HepG2 (cell line): ENCODE data around the gene URI1.

Source experiments
- ZBTB7A ChIP-seq: sonication (generic); formaldehyde crosslinking; IDR thresholded peaks from 2 replicates; pipeline ENCODE4 v1.8.0; 2022; ENCODE audit warnings: mild to moderate bottlenecking, missing genetic modification reagents
- ZNF30 ChIP-seq: sonication (generic); formaldehyde crosslinking; IDR thresholded peaks from 2 replicates; pipeline ENCODE4 v1.5.0; 2020; ENCODE audit warnings: mild to moderate bottlenecking, missing genetic modification reagents
- ZNF564 ChIP-seq: sonication (generic); formaldehyde crosslinking; IDR thresholded peaks from 2 replicates; pipeline ENCODE4 v1.8.1; 2023; ENCODE audit warnings: mild to moderate bottlenecking, missing genetic modification reagents
- TF ChIP-seq, protein P1 (sequence below): sonication (generic); formaldehyde crosslinking; IDR thresholded peaks from 2 replicates; pipeline ENCODE4 v1.4.0; 2020; ENCODE audit warnings: missing genetic modification reagents
- TF ChIP-seq, protein P2 (sequence below): sonication (generic); formaldehyde crosslinking; IDR thresholded peaks from 2 replicates; pipeline ENCODE4 v1.5.0; 2020; ENCODE audit warnings: mild to moderate bottlenecking, missing genetic modification reagents, moderate library complexity
- TF ChIP-seq, protein P3 (sequence below): IDR thresholded peaks from 2 replicates; pipeline ENCODE4 v1.6.1; 2016; ENCODE audit warnings: control low read depth
- TF ChIP-seq, protein P4 (sequence below), 2 experiments: IDR thresholded peaks; 2 replicates each; pipeline ENCODE4 v1.6.1; 2011 to 2012; ENCODE audit warnings: low read length in 2 of 2, borderline replicate concordance in 1 of 2, low read depth in 1 of 2, mild to moderate bottlenecking in 1 of 2, moderate library complexity in 1 of 2

- TF ChIP-seq, protein P1, sequence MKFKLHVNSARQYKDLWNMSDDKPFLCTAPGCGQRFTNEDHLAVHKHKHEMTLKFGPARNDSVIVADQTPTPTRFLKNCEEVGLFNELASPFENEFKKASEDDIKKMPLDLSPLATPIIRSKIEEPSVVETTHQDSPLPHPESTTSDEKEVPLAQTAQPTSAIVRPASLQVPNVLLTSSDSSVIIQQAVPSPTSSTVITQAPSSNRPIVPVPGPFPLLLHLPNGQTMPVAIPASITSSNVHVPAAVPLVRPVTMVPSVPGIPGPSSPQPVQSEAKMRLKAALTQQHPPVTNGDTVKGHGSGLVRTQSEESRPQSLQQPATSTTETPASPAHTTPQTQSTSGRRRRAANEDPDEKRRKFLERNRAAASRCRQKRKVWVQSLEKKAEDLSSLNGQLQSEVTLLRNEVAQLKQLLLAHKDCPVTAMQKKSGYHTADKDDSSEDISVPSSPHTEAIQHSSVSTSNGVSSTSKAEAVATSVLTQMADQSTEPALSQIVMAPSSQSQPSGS (CRISPR knock-in tag): no peak
- TF ChIP-seq, protein P2, sequence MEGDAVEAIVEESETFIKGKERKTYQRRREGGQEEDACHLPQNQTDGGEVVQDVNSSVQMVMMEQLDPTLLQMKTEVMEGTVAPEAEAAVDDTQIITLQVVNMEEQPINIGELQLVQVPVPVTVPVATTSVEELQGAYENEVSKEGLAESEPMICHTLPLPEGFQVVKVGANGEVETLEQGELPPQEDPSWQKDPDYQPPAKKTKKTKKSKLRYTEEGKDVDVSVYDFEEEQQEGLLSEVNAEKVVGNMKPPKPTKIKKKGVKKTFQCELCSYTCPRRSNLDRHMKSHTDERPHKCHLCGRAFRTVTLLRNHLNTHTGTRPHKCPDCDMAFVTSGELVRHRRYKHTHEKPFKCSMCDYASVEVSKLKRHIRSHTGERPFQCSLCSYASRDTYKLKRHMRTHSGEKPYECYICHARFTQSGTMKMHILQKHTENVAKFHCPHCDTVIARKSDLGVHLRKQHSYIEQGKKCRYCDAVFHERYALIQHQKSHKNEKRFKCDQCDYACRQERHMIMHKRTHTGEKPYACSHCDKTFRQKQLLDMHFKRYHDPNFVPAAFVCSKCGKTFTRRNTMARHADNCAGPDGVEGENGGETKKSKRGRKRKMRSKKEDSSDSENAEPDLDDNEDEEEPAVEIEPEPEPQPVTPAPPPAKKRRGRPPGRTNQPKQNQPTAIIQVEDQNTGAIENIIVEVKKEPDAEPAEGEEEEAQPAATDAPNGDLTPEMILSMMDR (CRISPR knock-in tag): no peak
- TF ChIP-seq, protein P3, sequence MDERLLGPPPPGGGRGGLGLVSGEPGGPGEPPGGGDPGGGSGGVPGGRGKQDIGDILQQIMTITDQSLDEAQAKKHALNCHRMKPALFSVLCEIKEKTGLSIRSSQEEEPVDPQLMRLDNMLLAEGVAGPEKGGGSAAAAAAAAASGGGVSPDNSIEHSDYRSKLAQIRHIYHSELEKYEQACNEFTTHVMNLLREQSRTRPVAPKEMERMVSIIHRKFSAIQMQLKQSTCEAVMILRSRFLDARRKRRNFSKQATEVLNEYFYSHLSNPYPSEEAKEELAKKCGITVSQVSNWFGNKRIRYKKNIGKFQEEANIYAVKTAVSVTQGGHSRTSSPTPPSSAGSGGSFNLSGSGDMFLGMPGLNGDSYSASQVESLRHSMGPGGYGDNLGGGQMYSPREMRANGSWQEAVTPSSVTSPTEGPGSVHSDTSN: no peak
- TF ChIP-seq ZBTB7A: no peak
- TF ChIP-seq ZNF564 (CRISPR knock-in tag): no peak
- TF ChIP-seq, protein P4, sequence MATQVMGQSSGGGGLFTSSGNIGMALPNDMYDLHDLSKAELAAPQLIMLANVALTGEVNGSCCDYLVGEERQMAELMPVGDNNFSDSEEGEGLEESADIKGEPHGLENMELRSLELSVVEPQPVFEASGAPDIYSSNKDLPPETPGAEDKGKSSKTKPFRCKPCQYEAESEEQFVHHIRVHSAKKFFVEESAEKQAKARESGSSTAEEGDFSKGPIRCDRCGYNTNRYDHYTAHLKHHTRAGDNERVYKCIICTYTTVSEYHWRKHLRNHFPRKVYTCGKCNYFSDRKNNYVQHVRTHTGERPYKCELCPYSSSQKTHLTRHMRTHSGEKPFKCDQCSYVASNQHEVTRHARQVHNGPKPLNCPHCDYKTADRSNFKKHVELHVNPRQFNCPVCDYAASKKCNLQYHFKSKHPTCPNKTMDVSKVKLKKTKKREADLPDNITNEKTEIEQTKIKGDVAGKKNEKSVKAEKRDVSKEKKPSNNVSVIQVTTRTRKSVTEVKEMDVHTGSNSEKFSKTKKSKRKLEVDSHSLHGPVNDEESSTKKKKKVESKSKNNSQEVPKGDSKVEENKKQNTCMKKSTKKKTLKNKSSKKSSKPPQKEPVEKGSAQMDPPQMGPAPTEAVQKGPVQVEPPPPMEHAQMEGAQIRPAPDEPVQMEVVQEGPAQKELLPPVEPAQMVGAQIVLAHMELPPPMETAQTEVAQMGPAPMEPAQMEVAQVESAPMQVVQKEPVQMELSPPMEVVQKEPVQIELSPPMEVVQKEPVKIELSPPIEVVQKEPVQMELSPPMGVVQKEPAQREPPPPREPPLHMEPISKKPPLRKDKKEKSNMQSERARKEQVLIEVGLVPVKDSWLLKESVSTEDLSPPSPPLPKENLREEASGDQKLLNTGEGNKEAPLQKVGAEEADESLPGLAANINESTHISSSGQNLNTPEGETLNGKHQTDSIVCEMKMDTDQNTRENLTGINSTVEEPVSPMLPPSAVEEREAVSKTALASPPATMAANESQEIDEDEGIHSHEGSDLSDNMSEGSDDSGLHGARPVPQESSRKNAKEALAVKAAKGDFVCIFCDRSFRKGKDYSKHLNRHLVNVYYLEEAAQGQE (IDR thresholded peaks at IDR 0.05; ENCODE audit: borderline replicate concordance in 1 of 2, low read depth in 1 of 2, low read length in 2 of 2): no peak
- TF ChIP-seq ZNF30 (CRISPR knock-in tag): no peak
These were observed 67.0 kb downstream of the URI1 start for GRCh38 chr19:30009013-30009412.
